Astrocyte (in vitro differentiated cells and primary cell): ENCODE results near the gene AKR1A1.

Experiments
- CTCF ChIP-seq: IDR thresholded peaks from 2 replicates; pipeline ENCODE4 v1.5.1; 2011; ENCODE audit warnings: low read depth, mild to moderate bottlenecking, inconsistent platforms, low read length, moderate library complexity; ENCODE audit not compliant: insufficient read depth
- EZH2 ChIP-seq: IDR thresholded peaks from 2 replicates; pipeline ENCODE4 v1.6.1; 2012; ENCODE audit warnings: mild to moderate bottlenecking, low read length, inconsistent platforms; ENCODE audit not compliant: insufficient read depth

GRCh38 chr1:45522324-45523104 lies 28.1 kb upstream of the AKR1A1 start:
- TF ChIP-seq EZH2 (no peak), CTCF (no peak)
